Gastrocnemius medialis (tissue), 4 donors: Measurements from ENCODE around the gene TFEB.

ENCODE experiments used
- POLR2A ChIP-seq, 2 donors: fragments of 450-650 bp; IDR thresholded peaks; one replicate each; pipeline ENCODE4 v1.6.1; 2017; ENCODE audit warnings: antibody characterized with exemption in 2 of 2, mild to moderate bottlenecking in 2 of 2, moderate library complexity in 2 of 2
- TF ChIP-seq, protein P1 (sequence below), 5 experiments: fragments of 450-650 bp in 3 of 5; fragments of 200-600 bp in 2 of 5; sonication (generic) in 2 of 5; IDR thresholded peaks in 4 of 5; conservative IDR thresholded peaks in 1 of 5; 1 replicate in 4 of 5; 2 replicates in 1 of 5; pipeline ENCODE4 v1.5.1; 2016 to 2019; ENCODE audit warnings: antibody characterized with exemption in 5 of 5, mild to moderate bottlenecking in 3 of 5, moderate library complexity in 3 of 5

DNA sequence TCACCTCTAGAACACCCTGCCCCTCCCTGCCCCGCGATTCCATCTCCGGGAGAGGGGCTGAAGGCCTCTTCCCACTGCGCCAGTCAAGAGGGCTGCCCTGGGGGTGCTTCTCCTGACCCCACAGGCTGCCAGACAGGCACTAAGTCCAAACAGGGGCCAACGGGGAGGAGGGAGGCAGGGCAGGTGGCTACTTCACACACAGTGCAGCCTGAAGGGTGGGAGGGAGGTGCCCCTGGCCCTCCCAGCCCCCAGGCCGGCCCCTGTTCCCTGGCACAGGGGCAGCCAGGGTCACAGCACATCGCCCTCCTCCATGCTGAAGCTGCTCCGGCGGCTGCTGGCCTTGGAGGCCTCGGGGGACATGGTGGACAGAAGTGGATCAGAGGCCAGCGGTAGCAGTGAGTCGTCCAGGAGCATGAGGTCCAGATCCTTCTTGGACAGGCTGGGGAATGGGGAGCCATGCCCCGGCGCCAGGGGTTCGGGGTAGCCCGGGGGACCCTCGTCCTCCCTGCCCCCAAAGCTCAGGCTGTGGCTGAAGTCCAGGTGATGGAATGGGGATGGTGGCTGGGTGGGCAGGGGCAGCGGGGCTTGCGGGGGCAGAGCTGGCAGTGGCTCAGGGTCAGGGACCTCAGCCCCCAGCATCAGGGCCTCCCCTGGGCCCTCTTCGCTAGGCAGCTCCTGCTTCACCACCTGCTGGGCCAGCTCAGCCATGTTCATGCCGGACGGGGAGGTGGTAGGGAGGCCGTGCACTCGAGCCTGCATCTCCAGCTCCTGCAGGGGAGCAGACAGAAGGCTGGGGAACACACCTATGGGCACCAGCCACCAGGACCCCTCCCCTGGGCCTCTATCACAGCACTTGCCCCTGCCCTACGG lies 50.9 kb downstream of the TFEB start:
- TF ChIP-seq, protein P1, sequence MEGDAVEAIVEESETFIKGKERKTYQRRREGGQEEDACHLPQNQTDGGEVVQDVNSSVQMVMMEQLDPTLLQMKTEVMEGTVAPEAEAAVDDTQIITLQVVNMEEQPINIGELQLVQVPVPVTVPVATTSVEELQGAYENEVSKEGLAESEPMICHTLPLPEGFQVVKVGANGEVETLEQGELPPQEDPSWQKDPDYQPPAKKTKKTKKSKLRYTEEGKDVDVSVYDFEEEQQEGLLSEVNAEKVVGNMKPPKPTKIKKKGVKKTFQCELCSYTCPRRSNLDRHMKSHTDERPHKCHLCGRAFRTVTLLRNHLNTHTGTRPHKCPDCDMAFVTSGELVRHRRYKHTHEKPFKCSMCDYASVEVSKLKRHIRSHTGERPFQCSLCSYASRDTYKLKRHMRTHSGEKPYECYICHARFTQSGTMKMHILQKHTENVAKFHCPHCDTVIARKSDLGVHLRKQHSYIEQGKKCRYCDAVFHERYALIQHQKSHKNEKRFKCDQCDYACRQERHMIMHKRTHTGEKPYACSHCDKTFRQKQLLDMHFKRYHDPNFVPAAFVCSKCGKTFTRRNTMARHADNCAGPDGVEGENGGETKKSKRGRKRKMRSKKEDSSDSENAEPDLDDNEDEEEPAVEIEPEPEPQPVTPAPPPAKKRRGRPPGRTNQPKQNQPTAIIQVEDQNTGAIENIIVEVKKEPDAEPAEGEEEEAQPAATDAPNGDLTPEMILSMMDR (IDR thresholded peaks at IDR 0.05 in 4 of 5, conservative IDR thresholded peaks at IDR 0.05 in 1 of 5), result no peak
- no peak for TF ChIP-seq POLR2A (IDR thresholded peaks at IDR 0.05)
